ENCODE measurements around the gene OSBPL6. TPM values are rescaled to one million over a fixed set of nuclear protein-coding genes. Genes with fewer than 3 reads are reported as not detected.

The OSBPL6 gene
- polyA plus RNA-seq, 1 donor (not counting 4 experiments of a cell fraction or from before 2014, with no cell fraction given): 11.6 TPM

DNA sequence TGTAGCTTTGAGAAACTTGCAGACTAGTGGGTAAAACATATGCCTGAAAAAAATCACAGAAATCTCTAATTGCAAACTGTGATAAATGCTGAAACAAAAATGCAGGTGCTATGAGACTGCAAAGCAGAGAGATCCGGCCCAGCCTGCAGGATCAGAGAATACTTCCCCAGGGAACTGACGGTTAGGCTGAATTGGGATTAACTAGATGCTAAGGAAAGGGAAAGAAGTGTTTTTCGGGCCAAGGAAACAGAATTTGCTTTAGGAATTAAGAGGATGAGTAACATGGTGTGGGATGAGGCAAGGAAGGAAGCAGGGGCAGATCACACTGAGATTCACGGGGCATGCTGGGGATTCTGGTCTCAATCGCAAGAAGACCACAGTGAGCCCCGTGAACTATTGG lies 71.5 kb downstream of the OSBPL6 start:
- FAIRE-seq (no peak), DNase-seq (ENCODE audit: low read depth, low spot score) (no peak)
- Histone ChIP-seq H2AFZ (ENCODE audit: control insufficient read depth, low read length) (no peak overlapping the region), H3K4me2 (ENCODE audit: control insufficient read depth, extremely low read depth, insufficient read depth, low read depth, low read length) (no peak overlapping the region), H3K4me3 (ENCODE audit: control insufficient read depth in 2 of 3, extremely low read depth in 1 of 3, insufficient read depth in 2 of 3, low read depth in 1 of 3, low read length in 3 of 3) (no peak overlapping the region), H3K9me1 (ENCODE audit: control insufficient read depth, extremely low read depth, insufficient read depth, low read length) (no peaks in the 10 kb centered on the region), H3K9me3 (ENCODE audit: control insufficient read depth, low read depth, low read length) (no peaks in the 10 kb centered on the region), H3K4me1 (ENCODE audit: control insufficient read depth, extremely low read depth, insufficient read depth, low read length) (peaks cover 7% of the 10 kb centered on the region), H3K27ac (ENCODE audit: control insufficient read depth, insufficient read depth, low read length) (no peak overlapping the region), H3K36me3 (ENCODE audit: control insufficient read depth in 2 of 2, extremely low read depth in 1 of 2, insufficient read depth in 2 of 2, low read length in 2 of 2) (no peaks in the 10 kb centered on the region), H3K27me3 (ENCODE audit: control insufficient read depth, extremely low read depth, insufficient read depth, low read length) (no peaks in the 10 kb centered on the region), H3K79me2 (ENCODE audit: control insufficient read depth, insufficient read depth, low read length) (no peaks in the 10 kb centered on the region), H4K20me1 (ENCODE audit: control insufficient read depth, extremely low read depth, insufficient read depth, low read length) (no peaks in the 10 kb centered on the region), H3K9ac (ENCODE audit: control insufficient read depth, extremely low read depth, insufficient read depth, low read length) (no peak overlapping the region)
- dilution Hi-C loops (cut with MboI; ENCODE audit: extremely low pct_ligation_motif_present, low sequenced_read_pairs): no loop called here
- TF ChIP-seq, protein P1, sequence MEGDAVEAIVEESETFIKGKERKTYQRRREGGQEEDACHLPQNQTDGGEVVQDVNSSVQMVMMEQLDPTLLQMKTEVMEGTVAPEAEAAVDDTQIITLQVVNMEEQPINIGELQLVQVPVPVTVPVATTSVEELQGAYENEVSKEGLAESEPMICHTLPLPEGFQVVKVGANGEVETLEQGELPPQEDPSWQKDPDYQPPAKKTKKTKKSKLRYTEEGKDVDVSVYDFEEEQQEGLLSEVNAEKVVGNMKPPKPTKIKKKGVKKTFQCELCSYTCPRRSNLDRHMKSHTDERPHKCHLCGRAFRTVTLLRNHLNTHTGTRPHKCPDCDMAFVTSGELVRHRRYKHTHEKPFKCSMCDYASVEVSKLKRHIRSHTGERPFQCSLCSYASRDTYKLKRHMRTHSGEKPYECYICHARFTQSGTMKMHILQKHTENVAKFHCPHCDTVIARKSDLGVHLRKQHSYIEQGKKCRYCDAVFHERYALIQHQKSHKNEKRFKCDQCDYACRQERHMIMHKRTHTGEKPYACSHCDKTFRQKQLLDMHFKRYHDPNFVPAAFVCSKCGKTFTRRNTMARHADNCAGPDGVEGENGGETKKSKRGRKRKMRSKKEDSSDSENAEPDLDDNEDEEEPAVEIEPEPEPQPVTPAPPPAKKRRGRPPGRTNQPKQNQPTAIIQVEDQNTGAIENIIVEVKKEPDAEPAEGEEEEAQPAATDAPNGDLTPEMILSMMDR (optimal IDR thresholded peaks at IDR 0.05 in 1 of 3, IDR thresholded peaks at IDR 0.05 in 1 of 3, conservative IDR thresholded peaks at IDR 0.05 in 1 of 3; ENCODE audit: extremely low read depth in 1 of 3, insufficient read depth in 2 of 3, low read length in 3 of 3): no peak
- TF ChIP-seq EZH2 (IDR thresholded peaks at IDR 0.05; ENCODE audit: low read length): no peak

DNA sequence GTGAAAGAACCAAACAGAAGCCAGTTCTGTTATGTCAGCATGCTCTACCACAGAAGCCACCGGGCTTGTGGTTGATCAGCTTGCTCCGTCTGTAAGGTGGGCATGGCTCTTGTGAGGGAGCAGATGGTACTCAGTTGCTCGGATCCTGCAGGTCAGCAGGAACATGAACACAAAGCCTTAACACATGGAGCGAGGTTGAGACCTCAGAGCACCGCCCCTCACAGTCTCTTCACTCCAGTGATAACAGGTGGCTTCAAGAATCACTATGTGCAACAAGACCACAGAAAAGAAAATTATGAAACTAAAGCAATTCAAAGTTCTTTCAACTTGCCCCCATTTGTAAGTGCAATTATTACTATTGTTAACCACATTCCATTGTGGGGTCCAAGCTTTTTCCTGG lies 72.1 kb downstream of the OSBPL6 start:
- H2AFZ ChIP-seq (ENCODE audit: control insufficient read depth, low read length): no peak overlapping the region
- FAIRE-seq (no peak), DNase-seq (ENCODE audit: low read depth, low spot score) (no peak)
- no peak overlapping the region for H3K9ac ChIP-seq (ENCODE audit: control insufficient read depth, extremely low read depth, insufficient read depth, low read length)
- H3K27ac ChIP-seq (ENCODE audit: control insufficient read depth, insufficient read depth, low read length): no peak overlapping the region
- dilution Hi-C loops (cut with MboI; ENCODE audit: extremely low pct_ligation_motif_present, low sequenced_read_pairs): no loop called here
- no peaks in the 10 kb centered on the region for H3K9me1 ChIP-seq (ENCODE audit: control insufficient read depth, extremely low read depth, insufficient read depth, low read length)
- no peaks in the 10 kb centered on the region for H3K79me2 ChIP-seq (ENCODE audit: control insufficient read depth, insufficient read depth, low read length)
- no peaks in the 10 kb centered on the region for H4K20me1 ChIP-seq (ENCODE audit: control insufficient read depth, extremely low read depth, insufficient read depth, low read length)
- H3K4me1 ChIP-seq (ENCODE audit: control insufficient read depth, extremely low read depth, insufficient read depth, low read length): peaks cover 7% of the 10 kb centered on the region
- TF ChIP-seq EZH2 (IDR thresholded peaks at IDR 0.05; ENCODE audit: low read length): no peak
- TF ChIP-seq, protein P1 (optimal IDR thresholded peaks at IDR 0.05 in 1 of 3, IDR thresholded peaks at IDR 0.05 in 1 of 3, conservative IDR thresholded peaks at IDR 0.05 in 1 of 3; ENCODE audit: extremely low read depth in 1 of 3, insufficient read depth in 2 of 3, low read length in 3 of 3): no peak
- no peak overlapping the region for H3K4me3 ChIP-seq (ENCODE audit: control insufficient read depth in 2 of 3, extremely low read depth in 1 of 3, insufficient read depth in 2 of 3, low read depth in 1 of 3, low read length in 3 of 3)
- no peaks in the 10 kb centered on the region for H3K27me3 ChIP-seq (ENCODE audit: control insufficient read depth, extremely low read depth, insufficient read depth, low read length)
- H3K9me3 ChIP-seq (ENCODE audit: control insufficient read depth, low read depth, low read length): no peaks in the 10 kb centered on the region
- H3K36me3 ChIP-seq (ENCODE audit: control insufficient read depth in 2 of 2, extremely low read depth in 1 of 2, insufficient read depth in 2 of 2, low read length in 2 of 2): no peaks in the 10 kb centered on the region
- H3K4me2 ChIP-seq (ENCODE audit: control insufficient read depth, extremely low read depth, insufficient read depth, low read depth, low read length): no peak overlapping the region

Measured in keratinocyte (primary cell).